ENCODE results near the gene BMP8A.
"Not testable (repeated sequence)": the region's sequence is repeated elsewhere in the genome, so short reads cannot be mapped to it uniquely, and the experiment has no call there.

Gene BMP8A

GRCh38 chr1:39524171-39524570 is 32.7 kb downstream of the BMP8A start:
- TF ChIP-seq, protein P1, sequence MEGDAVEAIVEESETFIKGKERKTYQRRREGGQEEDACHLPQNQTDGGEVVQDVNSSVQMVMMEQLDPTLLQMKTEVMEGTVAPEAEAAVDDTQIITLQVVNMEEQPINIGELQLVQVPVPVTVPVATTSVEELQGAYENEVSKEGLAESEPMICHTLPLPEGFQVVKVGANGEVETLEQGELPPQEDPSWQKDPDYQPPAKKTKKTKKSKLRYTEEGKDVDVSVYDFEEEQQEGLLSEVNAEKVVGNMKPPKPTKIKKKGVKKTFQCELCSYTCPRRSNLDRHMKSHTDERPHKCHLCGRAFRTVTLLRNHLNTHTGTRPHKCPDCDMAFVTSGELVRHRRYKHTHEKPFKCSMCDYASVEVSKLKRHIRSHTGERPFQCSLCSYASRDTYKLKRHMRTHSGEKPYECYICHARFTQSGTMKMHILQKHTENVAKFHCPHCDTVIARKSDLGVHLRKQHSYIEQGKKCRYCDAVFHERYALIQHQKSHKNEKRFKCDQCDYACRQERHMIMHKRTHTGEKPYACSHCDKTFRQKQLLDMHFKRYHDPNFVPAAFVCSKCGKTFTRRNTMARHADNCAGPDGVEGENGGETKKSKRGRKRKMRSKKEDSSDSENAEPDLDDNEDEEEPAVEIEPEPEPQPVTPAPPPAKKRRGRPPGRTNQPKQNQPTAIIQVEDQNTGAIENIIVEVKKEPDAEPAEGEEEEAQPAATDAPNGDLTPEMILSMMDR (IDR thresholded peaks at IDR 0.05; ENCODE audit: insufficient read depth, low read depth, low read length, missing control alignments), result no peak
- H3K4me3 ChIP-seq (ENCODE audit: low read length), result no peak overlapping the region
- no peak for DNase-seq (ENCODE audit: low read depth)

GRCh38 chr1:39524591-39525365 is 33.3 kb downstream of the BMP8A start:
- H3K4me3 ChIP-seq (ENCODE audit: low read length), result no peak overlapping the region
- TF ChIP-seq, protein P1 (IDR thresholded peaks at IDR 0.05; ENCODE audit: insufficient read depth, low read depth, low read length, missing control alignments), result no peak
- DNase-seq (ENCODE audit: low read depth), result no peak

GRCh38 chr1:39525366-39526165 is 34.1 kb downstream of the BMP8A start:
- TF ChIP-seq, protein P1 (IDR thresholded peaks at IDR 0.05; ENCODE audit: insufficient read depth, low read depth, low read length, missing control alignments), result no peak
- no peak overlapping the region for H3K4me3 ChIP-seq (ENCODE audit: low read length)
- DNase-seq (ENCODE audit: low read depth), result no peak

- TF ChIP-seq, protein P1 (IDR thresholded peaks at IDR 0.05; ENCODE audit: insufficient read depth, low read depth, low read length, missing control alignments), result no peak
- H3K4me3 ChIP-seq (ENCODE audit: low read length), result no peak overlapping the region
- DNase-seq (ENCODE audit: low read depth), result no peak
Observed at GRCh38 chr1:39526466-39527189, 35.2 kb downstream of the BMP8A start.

- not testable (repeated sequence) for DNase-seq (ENCODE audit: low read depth); H3K4me3 ChIP-seq (ENCODE audit: low read length)
Observed at GRCh38 chr1:39527190-39527579, 35.7 kb downstream of the BMP8A start.

DNA sequence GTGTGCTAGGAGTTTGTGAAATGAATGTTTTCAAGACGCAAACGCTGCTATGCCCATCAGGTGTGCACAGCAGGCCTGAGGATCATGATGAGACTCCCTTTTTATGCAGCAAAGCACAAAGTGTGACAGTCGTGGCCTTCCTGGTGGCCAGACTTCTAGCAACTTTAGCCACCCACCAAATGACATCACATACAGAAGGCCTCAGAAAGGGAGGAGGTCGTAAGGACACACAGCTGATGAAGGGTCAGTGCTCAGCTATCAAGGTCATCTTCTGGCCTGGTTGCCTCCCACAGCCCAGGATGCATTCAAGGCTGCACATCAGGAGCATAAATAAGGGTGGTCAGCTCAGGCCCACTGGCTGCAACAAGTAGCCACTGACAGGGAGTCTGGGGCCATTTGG is 36.6 kb downstream of the BMP8A start:
- H3K4me3 ChIP-seq (ENCODE audit: low read length), result no peak overlapping the region
- no peak for DNase-seq (ENCODE audit: low read depth)
- TF ChIP-seq, protein P1 (IDR thresholded peaks at IDR 0.05; ENCODE audit: insufficient read depth, low read depth, low read length, missing control alignments), result no peak

DNA sequence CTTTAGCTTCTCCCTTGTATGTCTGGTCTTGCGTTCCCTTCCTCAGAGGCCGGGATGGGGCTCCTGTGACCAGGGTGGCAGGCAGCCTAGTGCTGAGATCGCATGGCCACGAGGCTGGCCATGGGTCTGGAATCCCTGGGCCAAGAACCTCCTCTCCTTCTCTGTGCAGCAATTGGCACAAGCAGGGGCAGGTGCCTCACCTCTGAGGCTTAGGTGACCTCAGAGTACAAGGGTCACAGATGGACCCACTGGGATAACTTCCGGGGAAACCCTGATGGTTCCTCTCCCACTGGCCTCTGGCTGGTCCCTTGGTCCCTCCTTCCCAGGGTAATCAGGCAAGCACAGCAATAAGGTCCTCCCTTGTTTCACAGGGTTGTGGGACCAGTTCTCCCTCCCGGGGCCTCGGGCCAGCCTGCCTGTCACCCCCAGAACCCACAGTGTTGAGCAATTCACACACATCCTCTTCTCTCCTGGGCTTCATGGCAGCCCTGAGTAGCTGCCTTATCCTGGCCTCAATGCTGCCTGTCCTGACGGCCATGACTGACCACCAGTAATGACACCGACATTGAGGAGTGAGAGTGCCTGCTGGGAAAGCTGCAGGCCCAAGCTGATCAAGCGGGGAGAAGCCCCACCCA is 38.6 kb downstream of the BMP8A start:
- TF ChIP-seq, protein P1 (IDR thresholded peaks at IDR 0.05; ENCODE audit: insufficient read depth, low read depth, low read length, missing control alignments), result no peak
- DNase-seq (ENCODE audit: low read depth), result no peak
- H3K4me3 ChIP-seq (ENCODE audit: low read length), result no peak overlapping the region
